ENCODE data around the gene MTURN.
A peak's percentile ranks its signal among the peaks of the same experiment; 100 is the strongest.

MTURN gene

GRCh38 chr7:30163231-30163894 is 28.6 kb downstream of the MTURN start:
- no peak for DNase-seq

- DNase-seq, result peak; percentile 64
Observed at GRCh38 chr7:30164567-30164966, 29.8 kb downstream of the MTURN start.

GRCh38 chr7:30165590-30165989 is 30.8 kb downstream of the MTURN start:
- no peak for DNase-seq

DNA sequence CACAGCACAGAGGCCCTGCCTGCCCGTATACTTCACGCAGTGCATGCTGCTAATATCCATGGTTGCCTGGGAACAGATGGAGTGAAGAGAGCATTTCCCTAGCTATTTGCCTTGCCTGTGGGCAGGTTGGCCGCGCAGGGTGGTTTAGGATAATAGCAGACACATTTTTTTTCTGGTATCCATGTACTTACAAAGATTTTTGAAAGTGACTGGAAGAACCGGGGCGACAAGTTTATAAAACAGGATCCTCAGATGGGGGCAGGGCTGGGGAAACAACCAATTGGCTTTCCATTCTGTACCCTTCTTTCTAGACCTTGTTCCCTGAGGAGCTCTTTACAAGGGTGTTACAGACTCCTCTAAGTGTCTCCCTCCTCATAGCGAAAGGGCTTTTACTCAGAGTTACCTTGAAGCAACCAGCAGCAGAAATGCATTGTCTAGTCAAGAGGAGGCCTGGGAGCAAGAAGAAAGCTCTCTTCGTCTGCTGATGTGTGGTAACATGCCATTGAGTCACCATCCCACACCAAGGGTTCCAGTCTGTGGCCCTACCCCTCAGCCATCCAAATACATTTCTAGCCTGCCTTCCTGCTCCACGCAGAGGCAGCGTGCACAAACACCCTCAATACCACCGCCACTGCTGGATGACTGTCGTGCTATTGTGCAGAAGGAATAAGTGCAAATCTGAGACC is 31.5 kb downstream of the MTURN start:
- no peak for DNase-seq

GRCh38 chr7:30166841-30167235 is 32.1 kb downstream of the MTURN start:
- no peak for DNase-seq

- DNase-seq, result no peak
Observed at GRCh38 chr7:30167901-30168300, 33.1 kb downstream of the MTURN start.

DNA sequence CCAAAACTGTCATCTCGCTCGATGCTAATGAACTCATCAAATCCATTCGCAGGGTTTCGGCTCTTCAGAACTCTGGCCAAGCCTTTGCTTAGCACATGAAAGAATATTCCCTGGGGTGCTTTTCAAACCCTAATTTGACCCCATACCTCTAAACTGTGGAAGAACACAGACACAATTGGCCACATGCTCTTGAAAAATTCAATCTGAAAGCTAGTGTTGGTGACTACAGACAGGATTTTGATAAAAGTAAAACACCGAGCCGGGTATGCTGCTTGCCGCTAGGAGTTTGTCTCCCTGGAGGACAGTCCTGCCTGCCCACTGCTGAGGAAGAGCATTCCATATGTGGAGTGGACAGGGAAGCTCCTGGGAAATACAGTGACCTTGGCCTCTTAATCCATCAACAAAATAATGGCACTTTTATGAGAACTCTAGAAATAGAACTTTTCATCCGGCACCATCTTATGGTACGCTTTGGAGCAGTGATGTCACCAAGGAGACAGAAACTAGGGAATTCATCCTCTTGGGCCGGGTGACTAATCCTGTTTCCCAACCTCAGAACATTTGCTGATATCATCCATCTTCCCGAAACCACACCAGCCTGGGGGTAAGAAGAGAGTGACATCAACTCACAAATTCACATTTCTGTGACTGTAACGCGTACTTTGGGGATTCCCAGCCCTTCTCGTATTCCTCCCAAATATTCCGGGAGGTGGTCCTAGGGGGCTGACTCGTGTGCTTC is 34.2 kb downstream of the MTURN start:
- no peak for DNase-seq

GRCh38 chr7:30169579-30169978 is 34.8 kb downstream of the MTURN start:
- DNase-seq, result no peak

GRCh38 chr7:30170476-30171205 is 35.9 kb downstream of the MTURN start:
- DNase-seq, result no peak

- no peak for DNase-seq
Observed at GRCh38 chr7:30171766-30172447, 37.1 kb downstream of the MTURN start.

DNA sequence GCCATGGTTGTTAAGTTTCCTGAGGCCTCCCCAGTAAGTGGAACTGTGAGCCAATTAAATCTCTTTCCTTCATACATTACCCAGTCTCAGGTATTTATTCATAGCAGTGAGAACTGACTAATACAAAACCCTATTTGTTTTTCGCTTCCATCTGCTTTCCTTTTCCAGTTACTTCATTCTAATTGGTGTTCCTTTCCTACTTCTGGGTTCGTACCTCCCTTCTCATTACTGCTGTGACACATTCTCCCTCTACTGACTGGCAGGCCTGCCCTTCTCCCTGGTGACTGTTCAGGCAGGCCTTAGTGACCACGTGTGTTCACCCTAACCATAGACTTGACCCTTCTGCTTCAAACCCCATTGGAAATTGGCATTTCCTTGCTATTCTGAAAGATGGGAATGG is 37.7 kb downstream of the MTURN start:
- no peak for DNase-seq

DNA sequence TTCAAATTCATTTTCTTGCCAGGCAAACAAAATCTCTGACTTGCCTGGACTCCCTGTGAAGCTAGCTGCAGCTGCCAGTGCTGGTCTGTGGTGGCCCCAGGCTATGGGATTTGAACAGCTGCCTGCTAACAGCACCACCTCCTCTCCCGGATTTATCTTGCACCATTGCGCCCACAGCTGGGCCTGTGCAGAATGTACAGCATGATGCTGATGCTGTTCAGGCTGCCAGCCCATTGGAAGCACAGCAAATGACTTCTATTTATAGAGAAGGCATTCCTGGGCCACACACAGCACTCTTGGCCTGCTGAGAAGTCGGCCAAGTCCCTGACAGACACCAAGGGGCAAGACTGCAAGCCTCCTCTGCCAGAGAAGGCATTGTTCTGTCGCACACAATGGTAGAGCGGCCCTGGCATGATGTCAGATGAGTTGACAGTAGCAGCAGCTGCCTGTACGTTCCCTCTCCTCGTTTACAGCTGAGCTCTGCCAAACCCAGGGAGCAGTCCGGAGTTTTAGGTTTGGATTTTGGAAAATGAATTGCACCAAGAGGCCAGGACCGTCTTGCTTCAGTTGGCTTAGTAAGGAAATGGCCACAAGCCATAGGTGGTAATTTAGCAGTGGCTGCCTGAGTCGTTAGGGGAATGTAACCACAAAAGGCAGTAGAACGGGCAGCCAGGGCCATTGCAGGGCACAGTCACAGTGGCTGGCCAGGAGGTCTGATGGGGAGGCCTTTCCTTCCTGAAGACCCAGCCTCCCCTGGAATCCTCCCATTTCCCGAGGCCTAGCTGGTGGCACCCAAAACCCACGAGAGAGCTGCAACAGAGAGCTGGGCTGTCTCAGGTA is 38.5 kb downstream of the MTURN start:
- peak; percentile 96 for DNase-seq

- peak; percentile 37 for DNase-seq
Observed at GRCh38 chr7:30175180-30175579, 40.4 kb downstream of the MTURN start.

- no peak for DNase-seq
Observed at GRCh38 chr7:30175636-30176147, 40.9 kb downstream of the MTURN start.

DNA sequence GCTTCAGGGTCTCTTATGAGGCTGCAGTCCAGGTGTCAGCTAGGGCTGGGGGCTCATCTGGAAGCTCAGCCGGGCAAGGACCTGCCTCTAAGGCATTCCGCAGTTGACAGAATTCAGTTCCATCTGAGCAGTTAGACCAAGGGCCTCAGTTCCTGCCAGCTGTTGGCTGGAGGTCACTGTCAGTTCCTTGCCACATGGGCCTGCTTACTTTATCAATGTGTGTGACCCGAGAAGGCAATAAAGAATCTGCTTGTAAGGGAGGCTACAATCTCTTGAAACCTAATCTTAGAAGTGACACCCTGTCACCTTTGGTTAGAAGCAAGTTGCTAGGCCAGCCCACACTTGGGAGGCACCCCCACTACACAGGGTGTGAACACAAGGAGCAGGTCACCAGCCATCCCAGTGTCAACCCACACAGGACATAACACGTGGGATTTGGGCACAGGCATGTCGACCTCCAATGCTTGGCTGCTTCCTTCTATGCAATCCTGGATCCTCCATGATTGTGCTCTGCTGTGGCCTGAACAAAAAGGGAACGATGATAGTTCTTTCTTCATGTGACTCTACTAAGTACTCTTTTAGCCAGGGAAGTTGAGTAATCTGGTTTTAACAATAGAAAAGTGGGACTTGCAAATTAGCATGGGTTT is 41.8 kb downstream of the MTURN start:
- no peak for DNase-seq

GRCh38 chr7:30177186-30177585 is 42.4 kb downstream of the MTURN start:
- no peak for DNase-seq

- no peak for DNase-seq
Observed at GRCh38 chr7:30177965-30178364, 43.2 kb downstream of the MTURN start.

DNA sequence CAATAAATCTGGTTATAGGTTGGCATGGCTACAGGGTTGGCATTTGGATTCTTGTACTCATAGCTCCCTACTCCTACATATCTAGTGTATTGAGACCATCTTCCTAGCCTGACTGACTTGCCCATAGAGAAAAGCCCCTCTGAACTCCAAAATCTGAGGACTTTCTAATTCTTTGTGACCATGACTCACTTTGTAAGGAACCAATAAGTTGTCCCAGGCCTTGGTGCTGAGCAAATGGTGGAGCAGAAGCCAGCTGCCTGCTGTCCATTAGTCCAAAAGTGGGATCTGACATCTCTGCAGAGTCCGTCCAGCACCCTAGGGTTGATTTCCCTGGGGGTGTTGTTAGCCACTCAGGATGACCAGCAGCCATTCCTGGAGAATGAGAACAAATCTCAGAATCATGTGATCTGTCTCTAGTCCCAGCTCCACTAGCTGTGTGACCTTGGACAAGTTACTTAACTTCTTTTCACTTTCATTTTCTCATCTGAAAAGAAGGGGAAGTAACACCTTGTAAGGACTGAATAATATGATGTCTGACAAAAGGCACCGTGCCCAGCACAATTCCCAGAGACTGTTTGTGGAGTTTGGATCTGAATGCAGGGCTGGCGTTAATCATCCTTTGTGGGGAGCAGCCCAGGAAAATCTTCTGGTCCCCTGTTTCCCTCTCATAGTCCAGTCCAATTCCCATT is 44.1 kb downstream of the MTURN start:
- no peak for DNase-seq

GRCh38 chr7:30180718-30181117 is 45.9 kb downstream of the MTURN start:
- DNase-seq, result no peak

DNA sequence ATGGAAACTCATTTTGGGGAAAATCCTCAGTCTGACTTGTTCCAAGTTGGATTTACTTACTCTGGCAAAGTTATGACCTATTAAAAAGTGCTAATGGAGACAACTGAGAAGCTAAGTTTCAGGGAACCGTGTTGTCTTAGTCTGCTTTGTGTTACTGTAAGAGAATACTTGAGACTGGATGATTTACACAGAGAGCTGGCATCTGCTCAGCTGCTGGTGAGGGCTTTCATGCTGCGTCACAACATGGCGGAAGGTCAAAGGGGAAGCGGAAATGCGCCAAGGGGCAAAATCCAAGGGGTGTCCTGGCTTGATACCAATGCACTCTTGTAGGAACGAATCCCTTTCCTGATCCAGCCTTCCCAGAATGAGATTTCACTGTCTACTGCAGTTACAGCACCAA is 46.4 kb downstream of the MTURN start:
- DNase-seq, result no peak

All from NCI-H2081 treated with DMSO at 0.1 percent for 48 hours (cell line).